Motor neuron (in vitro differentiated cells): Measurements from ENCODE around the gene ILKAP. TPM values are rescaled to one million over a fixed set of nuclear protein-coding genes. Genes with fewer than 3 reads are reported as not detected.
A peak's percentile ranks its signal among the peaks of the same experiment; 100 is the strongest.

Experiments
- ATAC-seq, 8 experiments: fragments of 200-7000 bp; cut with Tn5 transposase; replicated peaks in 6 of 8; 2 replicates each; pipeline ENCODE4 v1.8.0; 2021; ENCODE audit warnings: mild to moderate bottlenecking in 8 of 8, moderate library complexity in 8 of 8
- H3K27ac ChIP-seq, 2 donors: fragments of 250-450 bp; sonication (Bioruptor Pico); 2 replicates each; pipeline ENCODE4 v1.9.0; 2021; ENCODE audit warnings: antibody characterized with exemption in 2 of 2, mild to moderate bottlenecking in 2 of 2, moderate library complexity in 1 of 2
- H3K4me1 ChIP-seq, 2 donors: fragments of 250-450 bp; sonication (Bioruptor Pico); replicated peaks in 1 of 2; 2 replicates each; pipeline ENCODE4 v1.6.1; 2021; ENCODE audit warnings: antibody characterized with exemption in 2 of 2, mild to moderate bottlenecking in 2 of 2, moderate library complexity in 1 of 2
- H3K4me3 ChIP-seq, 5 donors: fragments of 250-450 bp; sonication (Bioruptor Pico); 2 replicates each; pipeline ENCODE4 v1.9.0; 2021; ENCODE audit warnings: antibody characterized with exemption in 5 of 5, mild to moderate bottlenecking in 5 of 5, moderate library complexity in 4 of 5
- WGBS, 10 experiments: fragments of 450-650 bp; shearing (Covaris generic); methylation state at CpG; one replicate each; pipeline ENCODE4 v1.0.0; 2022; 5-methylcytosine and 5-hydroxymethylcytosine counted together
- in situ Hi-C, 9 experiments: fragments of 400-800 bp; cut with MboI; loops; one replicate each; pipeline ENCODE4 v1.15.0; 2021; ENCODE audit warnings: low sequenced_read_pairs in 9 of 9, low pct_unique_long_range_greater_than_20kb in 2 of 9; ENCODE audit not compliant: unreplicated experiment in 9 of 9
- total RNA-seq, 8 experiments: library from RNA; unstranded; fragments of 300-600 nt; gene quantifications; 2 replicates each; pipeline versions ENCODE4 v1.2.3 to v1.2.4, GENCODE V29; 2022

The ILKAP gene
- total RNA-seq, 8 experiments from 2014 or later: 18.7 to 41.7 (median 23.5) TPM

GRCh38 chr2:238120463-238121298 is 82.8 kb downstream of the ILKAP start:
- Histone ChIP-seq H3K4me3 (no peak overlapping the region), H3K27ac (peak overlapping the region; percentile 61 to 80), H3K4me1 (peaks cover 15 to 18% of the 10 kb centered on the region in 2 donors)
- in situ Hi-C loops: no loop called here
- peak; percentile 57 to 98 (median 96) for ATAC-seq
- 0 to 80% (median 40%) methylated on average over 1 to 3 of the region's 30 CpGs; no CpG with 5 or more reads in 5 of the 10 experiments for WGBS, 10 experiments

Other genes starting within 250 kb of the ILKAP start
- gene UBE2F, start 236.7 kb downstream of the ILKAP start, total RNA-seq: 10 to 100 TPM; 18.2 to 65.1 (median 33.0) TPM
- 10 to 100 TPM in 4 of 8 experiments, 1 to 10 TPM in 4; 7.4 to 40.7 (median 12.4) TPM for gene SCLY, start 142.7 kb downstream of the ILKAP start, total RNA-seq
- under 1 TPM; 0.11 to 0.87 (median 0.39) TPM for gene ESPNL, start 103.4 kb downstream of the ILKAP start, total RNA-seq
- under 1 TPM; 0.21 to 0.76 (median 0.42) TPM for gene KLHL30, start 65.0 kb downstream of the ILKAP start, total RNA-seq
- gene ERFE, start 44.7 kb downstream of the ILKAP start, total RNA-seq: 1 to 10 TPM in 2 of 8 experiments, under 1 TPM in 6; 0.54 to 2.9 (median 0.80) TPM
- 100 to 1,000 TPM in 1 of 8 experiments, 10 to 100 TPM in 4, 1 to 10 TPM in 3; 1.9 to 176 (median 29.6) TPM for gene HES6, start 36.3 kb upstream of the ILKAP start, total RNA-seq
- 1 to 10 TPM in 7 of 8 experiments, under 1 TPM in 1; 0.66 to 8.7 (median 5.3) TPM for gene PER2, start 84.9 kb upstream of the ILKAP start, total RNA-seq
- 10 to 100 TPM in 4 of 8 experiments, 1 to 10 TPM in 4; 5.3 to 16.6 (median 11.7) TPM for gene TRAF3IP1, start 116.8 kb upstream of the ILKAP start, total RNA-seq
- 10 to 100 TPM; 12.1 to 50.2 (median 20.0) TPM for gene ASB1, start 223.2 kb upstream of the ILKAP start, total RNA-seq